Measurements from ENCODE around the gene GABBR2. TPM values are rescaled to one million over a fixed set of nuclear protein-coding genes. Genes with fewer than 3 reads are reported as not detected.
A peak's percentile ranks its signal among the peaks of the same experiment; 100 is the strongest.

GABBR2 gene
- total RNA-seq, 2 experiments from 2014 or later, result not detected

DNA sequence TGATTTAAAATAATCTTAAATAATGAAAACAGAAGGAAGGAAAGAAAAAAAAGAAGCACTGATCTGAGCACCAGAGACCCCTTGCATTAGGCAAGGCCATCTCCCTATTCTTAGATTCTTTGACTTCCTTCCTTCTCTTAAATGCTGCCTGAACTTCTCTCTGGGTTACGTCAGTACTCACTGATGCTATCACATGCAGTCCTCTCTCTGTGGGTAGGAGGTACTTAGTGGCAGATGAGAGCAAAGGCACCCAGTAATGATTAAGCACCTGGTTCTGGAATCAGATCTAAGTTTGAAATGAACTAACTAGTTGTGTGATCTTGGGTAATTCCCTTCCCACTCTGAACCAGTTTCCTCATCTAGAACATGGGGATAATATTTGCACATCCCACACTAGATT lies 343.0 kb downstream of the GABBR2 start:
- H3K36me3 Mint-ChIP-seq (ENCODE audit: low read depth), result no peaks in the 10 kb centered on the region
- H3K27ac Mint-ChIP-seq, result no peak overlapping the region
- DNase-seq, result no peak
- intact Hi-C loops (cut with DNase I, micrococcal nuclease), result no loop called here
- ATAC-seq (ENCODE audit: poor library complexity), result no peak
- peaks cover 0 to 6% of the 10 kb centered on the region in 2 experiments for H3K27me3 ChIP-seq (ENCODE audit: control insufficient read depth in 1 of 2, insufficient read depth in 2 of 2, low read length in 2 of 2)
- peaks cover 10 to 21% of the 10 kb centered on the region in 2 experiments for H3K9me3 ChIP-seq (ENCODE audit: control insufficient read depth in 1 of 2, insufficient read depth in 1 of 2, low read length in 2 of 2)
- no peak overlapping the region for H3K27ac ChIP-seq (ENCODE audit: low read depth in 1 of 2, low read length in 2 of 2)
- H3K4me3 ChIP-seq (ENCODE audit: low read length), result no peak overlapping the region
- POLR2A ChIA-PET, result no interaction called here
- H3K4me3 Mint-ChIP-seq, result no peak overlapping the region
- H3K36me3 ChIP-seq (ENCODE audit: insufficient read depth, low read length), result no peaks in the 10 kb centered on the region
- H3K9me3 Mint-ChIP-seq, result peaks cover 4% of the 10 kb centered on the region
- TF ChIP-seq CTCF (IDR thresholded peaks at IDR 0.05), result no peak
- no peaks in the 10 kb centered on the region for H3K4me1 ChIP-seq (ENCODE audit: insufficient read depth, low read length)
- CTCF ChIA-PET, result no interaction called here
- H3K27me3 Mint-ChIP-seq, result peaks cover 16% of the 10 kb centered on the region
- no peaks in the 10 kb centered on the region for H3K4me1 Mint-ChIP-seq (ENCODE audit: low read depth)

DNA sequence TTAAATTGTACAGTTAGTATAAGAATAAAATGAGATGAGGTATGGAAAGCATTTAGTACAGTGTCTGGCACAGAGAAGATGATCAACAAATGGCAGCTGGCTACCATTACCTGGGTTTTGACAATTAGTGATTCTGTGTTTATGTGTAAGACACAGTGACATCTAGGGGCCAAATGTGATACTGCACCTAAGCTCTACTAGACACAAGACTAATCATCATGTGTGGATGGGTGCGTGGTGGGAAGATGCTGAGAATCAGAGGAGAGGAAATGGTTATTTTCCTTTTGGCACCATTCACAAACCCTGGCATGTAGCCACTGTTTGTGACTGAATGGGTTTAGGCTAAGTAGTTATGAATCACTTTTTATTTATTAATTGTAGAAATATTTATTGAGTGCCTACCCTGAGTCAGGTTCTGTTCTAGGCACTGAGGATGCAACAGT lies 343.5 kb downstream of the GABBR2 start:
- H3K9me3 ChIP-seq (ENCODE audit: control insufficient read depth in 1 of 2, insufficient read depth in 1 of 2, low read length in 2 of 2), result peaks cover 10 to 21% of the 10 kb centered on the region in 2 experiments
- TF ChIP-seq CTCF (IDR thresholded peaks at IDR 0.05), result no peak
- no peak for ATAC-seq (ENCODE audit: poor library complexity)
- DNase-seq, result peak in 2 of 14 experiments; percentile 5 to 15
- H3K4me3 ChIP-seq (ENCODE audit: low read length), result no peak overlapping the region
- H3K36me3 ChIP-seq (ENCODE audit: insufficient read depth, low read length), result no peaks in the 10 kb centered on the region
- Mint-ChIP-seq H3K9me3 (peaks cover 4% of the 10 kb centered on the region), H3K27ac (no peak overlapping the region), H3K36me3 (ENCODE audit: low read depth) (no peaks in the 10 kb centered on the region), H3K4me1 (ENCODE audit: low read depth) (no peaks in the 10 kb centered on the region), H3K4me3 (no peak overlapping the region), H3K27me3 (peaks cover 16% of the 10 kb centered on the region)
- POLR2A ChIA-PET, result no interaction called here
- peaks cover 0 to 6% of the 10 kb centered on the region in 2 experiments for H3K27me3 ChIP-seq (ENCODE audit: control insufficient read depth in 1 of 2, insufficient read depth in 2 of 2, low read length in 2 of 2)
- CTCF ChIA-PET, result no interaction called here
- H3K27ac ChIP-seq (ENCODE audit: low read depth in 1 of 2, low read length in 2 of 2), result no peak overlapping the region
- intact Hi-C loops (cut with DNase I, micrococcal nuclease), result no loop called here
- no peaks in the 10 kb centered on the region for H3K4me1 ChIP-seq (ENCODE audit: insufficient read depth, low read length)

GRCh38 chr9:98364086-98364485 lies 344.6 kb downstream of the GABBR2 start:
- intact Hi-C loops (cut with DNase I, micrococcal nuclease), result no loop called here
- Mint-ChIP-seq H3K36me3 (ENCODE audit: low read depth) (no peaks in the 10 kb centered on the region), H3K4me3 (no peak overlapping the region), H3K27ac (no peak overlapping the region), H3K9me3 (peaks cover 4% of the 10 kb centered on the region), H3K27me3 (peaks cover 16% of the 10 kb centered on the region), H3K4me1 (ENCODE audit: low read depth) (no peaks in the 10 kb centered on the region)
- ATAC-seq (ENCODE audit: poor library complexity) (no peak), DNase-seq (no peak)
- no peaks in the 10 kb centered on the region for H3K4me1 ChIP-seq (ENCODE audit: insufficient read depth, low read length)
- ChIA-PET POLR2A (no interaction called here), CTCF (no interaction called here)
- peaks cover 9 to 21% of the 10 kb centered on the region in 2 experiments for H3K9me3 ChIP-seq (ENCODE audit: control insufficient read depth in 1 of 2, insufficient read depth in 1 of 2, low read length in 2 of 2)
- TF ChIP-seq CTCF (IDR thresholded peaks at IDR 0.05), result no peak
- no peaks in the 10 kb centered on the region for H3K36me3 ChIP-seq (ENCODE audit: insufficient read depth, low read length)
- H3K4me3 ChIP-seq (ENCODE audit: low read length), result no peak overlapping the region
- H3K27me3 ChIP-seq (ENCODE audit: control insufficient read depth in 1 of 2, insufficient read depth in 2 of 2, low read length in 2 of 2), result peaks cover 0 to 6% of the 10 kb centered on the region in 2 experiments
- H3K27ac ChIP-seq (ENCODE audit: low read depth in 1 of 2, low read length in 2 of 2), result no peak overlapping the region

Data from CD4-positive, alpha-beta T cell (primary cell).